CD14-positive monocyte (primary cell): ENCODE results near the gene OLR1. TPM values are rescaled to one million over a fixed set of nuclear protein-coding genes. Genes with fewer than 3 reads are reported as not detected.
A peak's percentile ranks its signal among the peaks of the same experiment; 100 is the strongest.

Source experiments
- DNase-seq, 3 donors: peaks; one replicate each; pipeline ENCODE4 v3.0.0-alpha.2; 2011 to 2022
- H2AFZ ChIP-seq: 2 replicates; pipeline ENCODE4 v1.6.0; 2012; ENCODE audit warnings: mild to moderate bottlenecking, low read depth, low read length, inconsistent platforms; ENCODE audit not compliant: insufficient read depth, poor library complexity, severe bottlenecking
- H3K27ac ChIP-seq, 2 donors: 1 replicate in 1 of 2; 2 replicates in 1 of 2; pipeline ENCODE4 v1.5.1; 2012 to 2013; ENCODE audit warnings: low read length in 2 of 2, control low read depth in 1 of 2, inconsistent platforms in 1 of 2, low read depth in 1 of 2, mild to moderate bottlenecking in 1 of 2
- H3K27me3 ChIP-seq, 2 donors: one replicate each; pipeline versions ENCODE4 v1.6.0 to v1.6.1; 2011 to 2013; ENCODE audit warnings: low read length in 2 of 2; ENCODE audit not compliant: control insufficient read depth in 2 of 2, insufficient read depth in 2 of 2
- H3K36me3 ChIP-seq, 2 donors: replicated peaks in 1 of 2; 1 replicate in 1 of 2; 2 replicates in 1 of 2; pipeline versions ENCODE4 v1.5.1 to v1.6.1; 2012 to 2013; ENCODE audit warnings: low read length in 2 of 2, control low read depth in 1 of 2, inconsistent platforms in 1 of 2, mild to moderate bottlenecking in 1 of 2; ENCODE audit not compliant: insufficient read depth in 2 of 2, control insufficient read depth in 1 of 2
- H3K4me1 ChIP-seq, 2 donors: 1 replicate in 1 of 2; 2 replicates in 1 of 2; pipeline versions ENCODE4 v1.5.1 to v1.6.1; 2012 to 2013; ENCODE audit warnings: low read length in 2 of 2, control low read depth in 1 of 2, inconsistent platforms in 1 of 2, mild to moderate bottlenecking in 1 of 2, moderate library complexity in 1 of 2; ENCODE audit not compliant: insufficient read depth in 2 of 2, control insufficient read depth in 1 of 2
- H3K4me2 ChIP-seq: replicated peaks from 2 replicates; pipeline ENCODE3; 2012; ENCODE audit warnings: low read length, moderate library complexity, mild to moderate bottlenecking; ENCODE audit not compliant: poor library complexity, severe bottlenecking; ENCODE audit errors: extremely low read depth
- H3K4me3 ChIP-seq, 3 experiments: fragments of 200-600 bp in 1 of 3; sonication (generic) in 1 of 3; replicated peaks in 1 of 3; 1 replicate in 2 of 3; 2 replicates in 1 of 3; pipeline ENCODE4 v1.5.1; 2011 to 2013; ENCODE audit warnings: low read length in 3 of 3, mild to moderate bottlenecking in 3 of 3, control low read depth in 2 of 3, low read depth in 2 of 3, inconsistent platforms in 1 of 3, moderate library complexity in 1 of 3
- H3K79me2 ChIP-seq: 2 replicates; pipeline ENCODE4 v1.6.0; 2012; ENCODE audit warnings: mild to moderate bottlenecking, control low read depth, inconsistent platforms, low read length, moderate library complexity; ENCODE audit not compliant: insufficient read depth
- H3K9ac ChIP-seq: 2 replicates; pipeline ENCODE4 v1.6.0; 2017; ENCODE audit warnings: low read length, mild to moderate bottlenecking; ENCODE audit not compliant: insufficient read depth, poor library complexity, severe bottlenecking
- H3K9me3 ChIP-seq, 2 donors: replicated peaks in 1 of 2; 1 replicate in 1 of 2; 2 replicates in 1 of 2; pipeline versions ENCODE4 v1.5.1 to v1.6.1; 2012 to 2013; ENCODE audit warnings: low read length in 2 of 2, control low read depth in 1 of 2; ENCODE audit not compliant: control insufficient read depth in 1 of 2, insufficient read depth in 1 of 2
- H4K20me1 ChIP-seq: 2 replicates; pipeline ENCODE4 v1.6.0; 2012; ENCODE audit warnings: mild to moderate bottlenecking, low read length, control low read depth, moderate library complexity; ENCODE audit not compliant: insufficient read depth
- H3K27ac Mint-ChIP-seq, 7 donors: one replicate each; pipeline ENCODE4 v1.8.0; 2020; ENCODE audit warnings: mild to moderate bottlenecking in 7 of 7, mixed read lengths in 7 of 7, moderate library complexity in 6 of 7, inconsistent platforms in 2 of 7
- H3K27me3 Mint-ChIP-seq, 3 donors: one replicate each; pipeline ENCODE4 v1.8.0; 2021 to 2022; ENCODE audit warnings: low read depth in 3 of 3, mild to moderate bottlenecking in 3 of 3, mixed read lengths in 3 of 3, moderate library complexity in 3 of 3, inconsistent platforms in 1 of 3
- H3K36me3 Mint-ChIP-seq, 2 donors: one replicate each; pipeline ENCODE4 v1.8.0; 2020; ENCODE audit warnings: mixed read lengths in 2 of 2, inconsistent platforms in 1 of 2, mild to moderate bottlenecking in 1 of 2
- H3K4me1 Mint-ChIP-seq: one replicate; pipeline ENCODE4 v1.8.0; 2020; ENCODE audit warnings: mild to moderate bottlenecking, mixed read lengths
- H3K4me3 Mint-ChIP-seq, 2 donors: one replicate each; pipeline ENCODE4 v1.8.0; 2020; ENCODE audit warnings: mild to moderate bottlenecking in 2 of 2, mixed read lengths in 2 of 2, moderate library complexity in 1 of 2
- H3K9me3 Mint-ChIP-seq, 7 donors: one replicate each; pipeline ENCODE4 v1.8.0; 2020 to 2022; ENCODE audit warnings: mixed read lengths in 7 of 7, mild to moderate bottlenecking in 6 of 7, moderate library complexity in 6 of 7, inconsistent platforms in 2 of 7
- WGBS: methylation state at CpG from one replicate; pipeline ENCODE4 v1.1.5; 2013; ENCODE audit warnings: missing lambda C conversion rate; ENCODE audit not compliant: insufficient coverage; 5-methylcytosine and 5-hydroxymethylcytosine counted together
- intact Hi-C, 2 donors: fragments of 100-400 bp; cut with micrococcal nuclease; formaldehyde crosslinking; loops; one replicate each; pipeline versions ENCODE4 v1.15.0 to v1.15.1; 2023
- polyA plus RNA-seq, 3 donors: library from polyadenylated mRNA; depleted of rRNA in 1 of 3; unstranded in 2 of 3; stranded (reverse) in 1 of 3; fragments of 300-500 nt in 2 of 3; fragments of >200 nt in 1 of 3; fragmentation: Illumina TruSeq in 2 of 3; gene quantifications; 1 replicate in 2 of 3; 2 replicates in 1 of 3; pipeline ENCODE4 v1.2.3, GENCODE V29; 2012 to 2021
- TF ChIP-seq, protein P1 (sequence below): fragments of 200-600 bp; IDR thresholded peaks from one replicate; pipeline ENCODE4 v1.8.0; 2022; ENCODE audit warnings: antibody characterized with exemption, mild to moderate bottlenecking

OLR1 gene
- polyA plus RNA-seq, 3 donors, result 0.88 to 12.9 (median 0.99) TPM

DNA sequence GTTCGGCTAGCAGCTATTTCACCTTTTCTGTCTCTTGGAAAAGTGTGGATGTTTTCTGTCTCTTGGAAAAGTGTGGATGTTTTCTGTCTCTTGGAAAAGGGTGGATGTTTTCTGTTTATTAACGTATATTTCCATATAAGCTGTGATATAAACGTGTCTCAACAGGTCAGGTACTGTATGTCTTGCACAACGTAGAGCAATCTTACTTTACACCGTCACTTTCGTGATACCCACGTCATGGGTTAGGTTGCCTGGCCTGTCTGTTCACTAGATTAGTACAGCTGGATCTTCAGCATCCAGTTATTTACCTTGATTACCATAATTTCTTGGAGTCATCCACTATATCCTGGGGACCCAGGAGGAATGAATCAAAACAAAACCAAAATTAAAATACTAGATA lies 56.0 kb downstream of the OLR1 start:
- H3K27ac Mint-ChIP-seq, result no peak overlapping the region
- peaks cover 0 to 4% (median 2%) of the 10 kb centered on the region in 3 donors for H3K27me3 Mint-ChIP-seq
- no peak overlapping the region for H3K4me3 Mint-ChIP-seq
- WGBS, result 96% methylated on average over 6 of the region's 7 CpGs
- H3K36me3 Mint-ChIP-seq, result peaks cover 65 to 90% of the 10 kb centered on the region in 2 donors
- Histone ChIP-seq H3K4me3 (no peak overlapping the region), H3K9me3 (peaks cover 9 to 14% of the 10 kb centered on the region in 2 donors), H3K27ac (no peak overlapping the region), H3K4me1 (peaks cover 21 to 26% of the 10 kb centered on the region in 2 donors), H3K9ac (no peak overlapping the region), H4K20me1 (no peaks in the 10 kb centered on the region), H3K4me2 (no peak overlapping the region), H3K27me3 (no peaks in the 10 kb centered on the region), H2AFZ (no peak overlapping the region), H3K79me2 (peaks cover 15% of the 10 kb centered on the region), H3K36me3 (peaks cover 52 to 65% of the 10 kb centered on the region in 2 donors)
- intact Hi-C loops, result no loop called here
- H3K4me1 Mint-ChIP-seq, result peaks cover 27% of the 10 kb centered on the region
- no peak for DNase-seq
- peaks cover 13 to 21% (median 15%) of the 10 kb centered on the region in 7 donors for H3K9me3 Mint-ChIP-seq
- TF ChIP-seq, protein P1, sequence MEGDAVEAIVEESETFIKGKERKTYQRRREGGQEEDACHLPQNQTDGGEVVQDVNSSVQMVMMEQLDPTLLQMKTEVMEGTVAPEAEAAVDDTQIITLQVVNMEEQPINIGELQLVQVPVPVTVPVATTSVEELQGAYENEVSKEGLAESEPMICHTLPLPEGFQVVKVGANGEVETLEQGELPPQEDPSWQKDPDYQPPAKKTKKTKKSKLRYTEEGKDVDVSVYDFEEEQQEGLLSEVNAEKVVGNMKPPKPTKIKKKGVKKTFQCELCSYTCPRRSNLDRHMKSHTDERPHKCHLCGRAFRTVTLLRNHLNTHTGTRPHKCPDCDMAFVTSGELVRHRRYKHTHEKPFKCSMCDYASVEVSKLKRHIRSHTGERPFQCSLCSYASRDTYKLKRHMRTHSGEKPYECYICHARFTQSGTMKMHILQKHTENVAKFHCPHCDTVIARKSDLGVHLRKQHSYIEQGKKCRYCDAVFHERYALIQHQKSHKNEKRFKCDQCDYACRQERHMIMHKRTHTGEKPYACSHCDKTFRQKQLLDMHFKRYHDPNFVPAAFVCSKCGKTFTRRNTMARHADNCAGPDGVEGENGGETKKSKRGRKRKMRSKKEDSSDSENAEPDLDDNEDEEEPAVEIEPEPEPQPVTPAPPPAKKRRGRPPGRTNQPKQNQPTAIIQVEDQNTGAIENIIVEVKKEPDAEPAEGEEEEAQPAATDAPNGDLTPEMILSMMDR, result no peak

- Histone ChIP-seq H3K9ac (no peak overlapping the region), H3K36me3 (peaks cover 49 to 64% of the 10 kb centered on the region in 2 donors), H3K27ac (no peak overlapping the region), H3K4me1 (peaks cover 16 to 22% of the 10 kb centered on the region in 2 donors), H3K27me3 (no peaks in the 10 kb centered on the region), H4K20me1 (no peaks in the 10 kb centered on the region), H3K9me3 (peaks cover 9 to 15% of the 10 kb centered on the region in 2 donors), H2AFZ (no peak overlapping the region), H3K79me2 (peaks cover 12% of the 10 kb centered on the region), H3K4me3 (no peak overlapping the region), H3K4me2 (no peak overlapping the region)
- Mint-ChIP-seq H3K9me3 (peaks cover 14 to 21% (median 15%) of the 10 kb centered on the region in 7 donors), H3K36me3 (peaks cover 65 to 85% of the 10 kb centered on the region in 2 donors), H3K4me1 (peaks cover 26% of the 10 kb centered on the region), H3K4me3 (no peak overlapping the region), H3K27ac (peak overlapping the region in 3 of 7 donors; percentile 6 to 40 (median 34)), H3K27me3 (peaks cover 0 to 4% (median 2%) of the 10 kb centered on the region in 3 donors)
- TF ChIP-seq, protein P1, result no peak
- no peak for DNase-seq
- 92% methylated on average over 12 of the region's 15 CpGs for WGBS
- intact Hi-C loops, result no loop called here
Observed at GRCh38 chr12:10115311-10115710, 56.6 kb downstream of the OLR1 start.
